BLaER1 (cell line): ENCODE results near the gene CABP1.
A peak's percentile ranks its signal among the peaks of the same experiment; 100 is the strongest.

Experiments
- H3K27ac ChIP-seq: shearing (Covaris generic); formaldehyde crosslinking; 2 replicates; pipeline ENCODE4 v1.8.1; 2022
- H3K27me3 ChIP-seq: shearing (Covaris generic); formaldehyde crosslinking; 2 replicates; pipeline ENCODE4 v1.8.1; 2022
- H3K36me3 ChIP-seq: shearing (Covaris generic); formaldehyde crosslinking; 2 replicates; pipeline ENCODE4 v1.8.1; 2022
- H3K4me1 ChIP-seq: shearing (Covaris generic); formaldehyde crosslinking; 2 replicates; pipeline ENCODE4 v1.8.1; 2022
- H3K4me2 ChIP-seq: shearing (Covaris generic); formaldehyde crosslinking; 2 replicates; pipeline ENCODE4 v1.8.1; 2022
- H3K4me3 ChIP-seq: shearing (Covaris generic); formaldehyde crosslinking; 2 replicates; pipeline ENCODE4 v1.8.1; 2022
- H3K9ac ChIP-seq: shearing (Covaris generic); formaldehyde crosslinking; 2 replicates; pipeline ENCODE4 v1.8.1; 2022
- H3K9me3 ChIP-seq: shearing (Covaris generic); formaldehyde crosslinking; 2 replicates; pipeline ENCODE4 v1.8.1; 2022
- H4K20me1 ChIP-seq: shearing (Covaris generic); formaldehyde crosslinking; 2 replicates; pipeline ENCODE4 v1.8.1; 2022
- Cebpa-rat ChIP-seq: shearing (Covaris generic); IDR thresholded peaks from 2 replicates; pipeline ENCODE4 v1.8.1; 2022

The CABP1 gene

GRCh38 chr12:120680165-120680738 lies 39.8 kb downstream of the CABP1 start:
- Histone ChIP-seq H3K4me1 (peaks cover 35% of the 10 kb centered on the region), H3K27me3 (no peaks in the 10 kb centered on the region), H3K4me2 (no peak overlapping the region), H3K9ac (no peak overlapping the region), H3K9me3 (no peaks in the 10 kb centered on the region), H4K20me1 (no peaks in the 10 kb centered on the region), H3K4me3 (no peak overlapping the region), H3K36me3 (no peaks in the 10 kb centered on the region), H3K27ac (no peak overlapping the region)
- no peak for TF ChIP-seq Cebpa-rat

- Histone ChIP-seq H3K27ac (peak overlapping the region; percentile 68; the same call in 1 of the 2 replicates), H3K4me3 (no peak overlapping the region), H3K4me2 (peak overlapping the region; percentile 82), H3K9me3 (no peaks in the 10 kb centered on the region), H4K20me1 (peaks cover 25% of the 10 kb centered on the region), H3K27me3 (no peaks in the 10 kb centered on the region), H3K9ac (peak overlapping the region; percentile 40), H3K4me1 (peaks cover 38% of the 10 kb centered on the region), H3K36me3 (no peaks in the 10 kb centered on the region)
- no peak for TF ChIP-seq Cebpa-rat
Observed at GRCh38 chr12:120684523-120684932, 44.1 kb downstream of the CABP1 start.

DNA sequence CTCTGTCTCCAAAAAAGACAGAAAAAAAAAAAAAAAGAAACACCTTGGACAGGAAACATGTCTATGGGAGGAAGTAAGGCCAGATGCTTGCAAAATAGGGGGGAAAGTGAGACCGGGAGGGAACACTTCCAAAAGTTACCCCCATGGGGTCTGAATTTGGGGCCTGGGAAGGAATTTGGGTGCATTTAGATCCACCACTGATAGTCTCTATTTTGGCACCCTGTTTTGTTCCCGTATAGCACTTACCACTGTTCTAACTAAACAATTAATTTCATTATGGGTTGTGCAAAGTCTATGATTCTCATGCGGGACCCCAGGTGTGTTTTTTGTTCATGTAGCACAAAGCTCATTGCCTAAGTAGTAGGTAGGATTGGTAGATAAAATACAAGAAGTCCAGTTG lies 45.1 kb downstream of the CABP1 start:
- Histone ChIP-seq H3K4me3 (peak overlapping the region; percentile 96), H3K27me3 (no peaks in the 10 kb centered on the region), H3K9me3 (no peaks in the 10 kb centered on the region), H3K9ac (no peak overlapping the region; the same call in 1 of the 2 replicates), H4K20me1 (peaks cover 35% of the 10 kb centered on the region), H3K36me3 (no peaks in the 10 kb centered on the region), H3K27ac (peak overlapping the region; percentile 25; the same call in 1 of the 2 replicates), H3K4me1 (peaks cover 44% of the 10 kb centered on the region), H3K4me2 (peak overlapping the region; percentile 82)
- no peak for TF ChIP-seq Cebpa-rat

GRCh38 chr12:120686151-120686689 lies 45.8 kb downstream of the CABP1 start:
- no peak for TF ChIP-seq Cebpa-rat
- H3K4me2 ChIP-seq = peak overlapping the region; percentile 82

GRCh38 chr12:120686690-120687577 lies 46.5 kb downstream of the CABP1 start, which contains the start of gene MLEC:
MLEC (plus strand) TSS chr12:120687149; CDS start chr12:120687297, 148 bp downstream.
- Histone ChIP-seq H4K20me1 (peaks cover 49% of the 10 kb centered on the region), H3K9ac (peak within 1 kb of the TSS; percentile 94), H3K27ac (peak within 1 kb of the TSS; percentile 92), H3K4me3 (peak within 1 kb of the TSS; percentile 96), H3K27me3 (no peaks in the 10 kb centered on the region), H3K36me3 (no peaks in the 10 kb centered on the region), H3K4me1 (peaks cover 58% of the 10 kb centered on the region), H3K4me2 (peak within 1 kb of the TSS; percentile 94), H3K9me3 (no peaks in the 10 kb centered on the region)
- TF ChIP-seq Cebpa-rat = no peak

More at GRCh38 chr12:120686151-120686689, 45.8 kb downstream of the CABP1 start:
- Histone ChIP-seq H3K36me3 (no peaks in the 10 kb centered on the region), H3K27ac (peak overlapping the region; percentile 92), H3K27me3 (no peaks in the 10 kb centered on the region), H3K4me3 (peak overlapping the region; percentile 96), H3K9me3 (no peaks in the 10 kb centered on the region), H3K9ac (peak overlapping the region; percentile 94), H3K4me1 (peaks cover 51% of the 10 kb centered on the region), H4K20me1 (peaks cover 42% of the 10 kb centered on the region)

DNA sequence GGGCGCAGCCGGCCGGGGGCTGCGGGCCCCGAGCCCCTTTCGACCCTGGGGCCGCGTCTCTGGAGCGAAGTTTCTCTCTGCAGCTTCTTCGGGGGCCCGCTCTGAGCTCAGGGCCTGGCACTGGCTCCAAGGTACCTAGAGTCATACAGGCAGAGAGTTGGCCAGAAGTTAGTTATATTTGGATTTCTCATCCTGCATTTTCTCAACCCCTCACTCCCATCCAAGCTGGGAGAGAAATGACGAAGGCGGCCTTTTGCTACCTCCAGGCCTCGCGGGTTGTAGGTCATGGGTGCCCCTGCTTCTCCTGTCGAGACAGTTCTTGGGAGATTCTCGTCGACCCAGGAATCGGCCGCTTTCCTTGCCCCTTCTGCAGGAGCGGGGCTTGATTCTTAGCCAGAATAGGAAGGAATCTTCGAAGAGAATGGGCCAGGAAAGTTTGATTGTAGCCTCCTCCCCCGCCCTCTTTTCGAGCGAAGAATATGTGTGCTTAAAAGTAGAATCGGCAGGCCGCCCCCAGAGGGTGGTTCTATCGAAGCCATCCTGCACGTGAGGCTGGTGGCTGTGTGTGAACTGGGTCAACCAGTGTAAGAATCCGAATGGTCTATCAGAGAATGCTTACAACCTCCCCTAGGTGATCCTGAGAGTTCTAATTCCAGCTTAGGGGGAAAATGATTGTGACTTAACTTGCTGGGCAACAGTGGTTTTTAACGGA lies 47.3 kb downstream of the CABP1 start:
- H3K4me3 ChIP-seq = peak overlapping the region; percentile 96
- H3K4me2 ChIP-seq = peak overlapping the region; percentile 94
- no peak for TF ChIP-seq Cebpa-rat
- peaks cover 66% of the 10 kb centered on the region for H3K4me1 ChIP-seq
- peak overlapping the region; percentile 91 for H3K27ac ChIP-seq
- H3K27me3 ChIP-seq = no peaks in the 10 kb centered on the region
- H4K20me1 ChIP-seq = peaks cover 57% of the 10 kb centered on the region
- no peaks in the 10 kb centered on the region for H3K9me3 ChIP-seq
- H3K36me3 ChIP-seq = peaks cover 3% of the 10 kb centered on the region; the same call in 1 of the 2 replicates
- H3K9ac ChIP-seq = peak overlapping the region; percentile 94

GRCh38 chr12:120688527-120689071 lies 48.2 kb downstream of the CABP1 start:
- H3K4me1 ChIP-seq = peaks cover 69% of the 10 kb centered on the region
- H3K9ac ChIP-seq = peak overlapping the region; percentile 94
- peak overlapping the region; percentile 91; the same call in 1 of the 2 replicates for H3K27ac ChIP-seq

GRCh38 chr12:120689397-120690082 lies 49.1 kb downstream of the CABP1 start:
- peaks cover 64% of the 10 kb centered on the region for H3K4me1 ChIP-seq
- H4K20me1 ChIP-seq = peaks cover 75% of the 10 kb centered on the region
- H3K27ac ChIP-seq = peak overlapping the region; percentile 1; the same call in 1 of the 2 replicates
- H3K9ac ChIP-seq = peak overlapping the region; percentile 94
- no peaks in the 10 kb centered on the region for H3K9me3 ChIP-seq
- H3K36me3 ChIP-seq = peaks cover 21% of the 10 kb centered on the region
- H3K27me3 ChIP-seq = no peaks in the 10 kb centered on the region
- peak overlapping the region; percentile 96 for H3K4me3 ChIP-seq
- TF ChIP-seq Cebpa-rat = no peak
- H3K4me2 ChIP-seq = peak overlapping the region; percentile 94

More at GRCh38 chr12:120688527-120689071, 48.2 kb downstream of the CABP1 start:
- TF ChIP-seq Cebpa-rat = no peak
- Histone ChIP-seq H4K20me1 (peaks cover 66% of the 10 kb centered on the region), H3K27me3 (no peaks in the 10 kb centered on the region), H3K4me3 (peak overlapping the region; percentile 96), H3K36me3 (peaks cover 12% of the 10 kb centered on the region), H3K9me3 (no peaks in the 10 kb centered on the region), H3K4me2 (peak overlapping the region; percentile 94)
